Medulla oblongata (tissue), 1 donor: ENCODE data around the gene COL24A1.
"Not testable (repeated sequence)": the region's sequence is repeated elsewhere in the genome, so short reads cannot be mapped to it uniquely, and the experiment has no call there.

Experiments used
- DNase-seq: peaks from one replicate; pipeline ENCODE4 v3.0.0-alpha.2; 2015; ENCODE audit errors: extremely low spot score

Gene COL24A1

DNA sequence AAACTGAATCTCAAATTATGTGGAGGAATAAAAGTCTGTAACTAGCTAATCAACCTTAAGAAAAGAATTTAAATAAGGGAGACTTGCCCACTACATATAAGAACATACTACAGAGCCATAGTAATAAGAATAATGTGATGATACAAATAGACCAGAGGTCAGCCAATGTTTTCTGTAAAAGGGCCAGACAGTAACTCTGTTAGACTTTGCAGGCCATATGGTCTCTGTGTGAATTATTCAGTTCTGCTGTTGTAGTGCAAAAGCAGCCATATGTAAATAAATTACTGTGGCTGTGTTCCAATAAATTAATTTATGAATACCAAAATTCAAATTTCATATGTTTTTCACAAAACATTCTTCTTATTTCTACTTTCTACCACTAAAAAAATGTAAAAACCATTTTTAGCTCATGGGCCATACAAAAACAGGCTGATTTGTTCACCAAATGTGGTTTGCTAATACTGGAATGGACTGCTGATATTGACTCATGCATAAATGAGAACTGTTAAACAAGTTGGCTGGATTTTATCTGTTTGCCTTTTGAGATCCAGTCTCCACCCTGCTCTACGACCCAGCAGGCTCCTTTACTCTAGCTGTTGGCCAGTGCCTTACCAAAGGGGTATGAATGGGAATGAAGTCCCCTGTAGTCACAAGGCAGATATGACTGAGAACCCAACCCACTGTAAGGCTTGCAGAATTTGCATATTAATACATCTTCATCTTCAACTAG, 350.2 kb downstream of the COL24A1 start:
- DNase-seq: no peak

DNA sequence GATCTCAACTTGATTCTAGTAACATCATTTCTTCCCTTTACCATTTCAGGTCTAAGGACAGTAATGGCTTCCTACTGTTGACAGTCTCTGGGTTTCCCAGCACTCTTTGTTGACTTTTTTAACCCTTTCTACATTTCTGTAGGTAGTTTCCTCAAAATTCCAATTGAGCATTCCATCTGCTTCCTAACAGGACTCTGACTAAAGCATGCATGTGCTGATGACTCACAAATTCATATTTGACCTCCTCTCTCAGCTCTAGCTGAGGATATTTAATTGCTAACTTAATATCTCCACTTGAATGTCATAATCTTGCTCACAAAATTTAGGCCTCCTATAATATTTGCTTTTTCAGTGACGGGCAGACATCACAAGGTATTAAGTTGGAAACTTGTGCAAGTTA, 355.1 kb downstream of the COL24A1 start:
- no peak for DNase-seq

DNA sequence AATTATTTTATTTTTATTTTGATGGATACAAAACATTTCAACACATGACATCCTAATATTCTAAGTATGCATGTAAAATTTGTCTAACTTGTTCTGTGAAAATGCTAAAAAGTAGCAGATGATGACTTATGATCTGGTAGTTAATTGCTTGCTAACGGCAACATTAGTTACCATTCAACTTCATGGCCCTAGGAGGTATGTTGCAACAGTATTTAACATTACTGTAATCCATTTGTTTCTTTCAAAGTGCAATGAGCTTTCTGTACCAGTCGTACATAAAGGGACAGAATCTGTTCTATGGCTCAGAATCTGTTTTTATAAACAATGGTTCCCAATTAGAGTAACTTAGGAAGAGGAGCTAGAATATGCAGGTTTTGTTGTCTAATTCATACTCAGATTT, 356.8 kb downstream of the COL24A1 start:
- no peak for DNase-seq

DNA sequence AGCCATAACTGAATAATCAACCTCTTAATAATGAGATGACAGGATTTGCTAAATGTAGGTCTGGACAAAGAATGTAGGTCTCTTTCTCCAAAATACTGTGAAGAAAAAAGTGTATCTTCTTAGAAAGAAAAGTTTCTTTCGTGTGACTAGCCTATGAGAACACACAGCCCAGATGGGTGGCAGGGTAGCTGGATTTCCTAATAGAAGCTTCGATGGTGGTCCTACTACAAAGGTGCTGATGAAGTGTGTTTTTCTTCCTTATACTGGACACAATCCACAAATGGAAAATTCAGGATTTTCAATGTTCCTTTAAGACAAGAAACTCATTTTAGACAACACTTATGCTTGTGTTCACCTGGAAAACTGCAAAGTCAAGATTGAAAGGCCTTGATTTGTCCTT, 358.2 kb downstream of the COL24A1 start:
- no peak for DNase-seq

DNA sequence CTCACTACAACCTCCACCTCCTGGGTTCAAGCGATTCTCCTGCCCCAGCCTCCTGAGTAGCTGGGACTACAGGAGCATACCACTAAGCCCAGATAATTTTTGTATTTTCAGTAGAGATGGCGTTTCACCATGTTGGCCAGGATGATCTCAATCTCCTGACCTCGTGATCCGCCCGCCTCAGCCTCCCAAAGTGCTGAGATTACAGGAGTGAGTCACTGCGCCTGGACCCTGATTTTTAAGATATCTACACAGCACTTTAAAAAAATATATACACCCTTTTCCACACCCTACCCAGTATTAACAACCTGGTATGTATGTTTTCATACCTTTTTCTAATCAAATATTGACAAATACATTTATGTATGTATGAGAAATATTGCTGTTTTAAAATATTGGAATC, 379.6 kb downstream of the COL24A1 start:
- DNase-seq: not testable (repeated sequence)

DNA sequence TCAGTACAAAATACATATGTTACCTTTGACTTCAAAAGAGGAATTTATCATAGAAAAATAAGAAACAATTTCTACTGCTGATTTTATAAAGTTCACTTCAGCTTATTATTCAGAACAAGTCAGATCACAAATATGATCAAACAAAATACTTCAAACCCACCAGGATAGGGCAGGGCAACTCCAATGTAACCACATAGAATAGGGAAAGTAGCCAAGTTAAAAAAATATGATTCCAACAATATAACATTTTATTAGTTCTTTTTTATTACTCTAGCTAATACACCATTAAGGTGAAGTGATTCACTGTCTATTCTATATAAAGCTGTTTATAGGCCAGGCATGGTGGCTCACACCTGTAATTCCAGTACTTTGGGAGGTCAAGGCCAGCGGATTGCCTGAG, 393.8 kb downstream of the COL24A1 start:
- DNase-seq: no peak

DNA sequence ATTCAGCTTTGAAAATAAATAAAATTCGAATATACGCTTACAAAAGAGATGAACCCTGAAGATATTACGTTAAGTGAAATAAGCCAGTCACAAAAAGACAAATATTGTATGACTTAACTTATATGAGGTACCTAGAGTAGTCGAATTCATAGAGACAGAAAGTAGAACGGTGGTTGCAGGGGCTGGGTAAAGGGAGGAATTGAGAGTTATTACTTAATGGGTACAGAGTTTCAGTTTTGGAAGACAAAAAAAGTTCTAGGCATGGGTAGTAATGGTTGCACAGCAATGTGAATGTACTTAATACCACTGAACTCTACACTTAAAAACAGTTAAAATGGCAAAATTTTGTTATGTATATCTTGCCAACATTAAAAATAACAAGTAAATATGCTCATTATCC, 399.7 kb downstream of the COL24A1 start:
- no peak for DNase-seq

DNA sequence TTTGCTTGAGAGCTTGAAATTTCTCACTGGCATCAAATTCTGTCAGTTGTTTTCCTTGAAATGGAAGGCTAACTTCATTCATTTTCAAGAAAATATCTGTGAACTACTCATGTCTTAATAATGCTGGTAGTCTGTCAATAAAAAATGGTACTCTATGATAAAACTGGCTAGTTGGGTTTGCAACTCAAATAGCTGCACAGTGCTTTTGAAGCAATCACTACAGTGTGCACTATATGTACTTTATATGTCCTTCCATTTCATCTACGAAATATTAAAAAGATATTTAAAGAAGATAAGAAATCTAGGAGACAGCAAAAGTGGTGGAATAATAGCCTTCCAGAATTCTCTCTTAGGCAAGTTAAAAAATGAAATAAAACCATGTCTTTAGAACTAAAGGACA, 408.5 kb downstream of the COL24A1 start:
- no peak for DNase-seq

DNA sequence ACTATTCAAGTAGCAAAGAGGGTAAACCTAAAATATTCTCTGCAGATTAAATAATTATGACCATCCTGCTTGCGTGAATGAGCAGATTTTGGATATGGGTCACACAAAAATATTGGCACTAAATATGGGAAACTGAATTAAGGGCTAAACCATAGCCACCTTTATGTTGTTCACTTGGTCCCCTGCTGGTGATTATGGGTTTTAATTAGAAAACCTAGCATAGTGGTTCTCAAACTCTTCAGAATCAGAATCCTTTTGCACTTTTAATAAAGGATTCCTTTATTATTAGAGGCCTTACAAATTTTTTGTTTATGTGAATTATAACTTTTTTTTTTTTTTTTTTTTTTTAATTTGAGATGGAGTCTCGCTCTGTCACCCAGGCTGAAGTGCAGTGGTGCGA, 409.8 kb downstream of the COL24A1 start:
- DNase-seq: no peak

DNA sequence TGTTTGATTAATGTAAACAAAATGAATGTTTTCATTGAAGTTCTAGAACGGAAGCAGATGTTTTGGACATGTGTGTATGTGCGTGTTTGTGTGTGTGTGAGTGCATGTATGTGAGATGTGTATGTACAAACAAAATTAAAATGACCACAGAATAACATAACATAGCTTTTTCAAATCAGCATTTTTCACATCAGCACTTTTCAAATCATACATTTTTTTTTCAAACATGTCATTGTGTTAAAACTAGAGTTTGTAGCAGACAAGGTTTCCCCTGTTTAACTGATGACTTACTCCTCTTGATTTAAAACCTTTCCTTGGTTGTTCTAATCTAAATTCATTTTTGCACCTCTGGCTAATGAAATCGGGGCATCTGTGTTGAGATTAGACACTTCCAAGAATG, 412.8 kb downstream of the COL24A1 start:
- no peak for DNase-seq

DNA sequence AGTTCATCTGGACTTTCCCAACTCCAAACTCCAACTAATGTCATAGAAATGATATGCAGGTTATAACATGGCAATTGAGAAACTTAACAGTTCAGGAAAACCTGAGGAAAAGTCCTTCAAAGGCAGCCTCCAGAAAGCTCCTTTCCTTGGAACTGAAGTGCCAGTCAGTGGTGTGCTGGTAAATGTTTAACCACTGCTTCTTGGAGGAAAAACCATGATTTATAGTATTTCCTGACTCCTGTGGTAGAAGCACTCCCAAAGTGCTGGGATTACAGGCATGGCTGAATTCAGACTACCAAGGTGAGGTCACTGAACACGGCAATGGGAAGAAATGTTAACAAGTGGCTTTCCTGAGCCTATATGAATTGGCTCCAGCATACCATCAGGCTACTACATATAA, 421.6 kb downstream of the COL24A1 start:
- no peak for DNase-seq

DNA sequence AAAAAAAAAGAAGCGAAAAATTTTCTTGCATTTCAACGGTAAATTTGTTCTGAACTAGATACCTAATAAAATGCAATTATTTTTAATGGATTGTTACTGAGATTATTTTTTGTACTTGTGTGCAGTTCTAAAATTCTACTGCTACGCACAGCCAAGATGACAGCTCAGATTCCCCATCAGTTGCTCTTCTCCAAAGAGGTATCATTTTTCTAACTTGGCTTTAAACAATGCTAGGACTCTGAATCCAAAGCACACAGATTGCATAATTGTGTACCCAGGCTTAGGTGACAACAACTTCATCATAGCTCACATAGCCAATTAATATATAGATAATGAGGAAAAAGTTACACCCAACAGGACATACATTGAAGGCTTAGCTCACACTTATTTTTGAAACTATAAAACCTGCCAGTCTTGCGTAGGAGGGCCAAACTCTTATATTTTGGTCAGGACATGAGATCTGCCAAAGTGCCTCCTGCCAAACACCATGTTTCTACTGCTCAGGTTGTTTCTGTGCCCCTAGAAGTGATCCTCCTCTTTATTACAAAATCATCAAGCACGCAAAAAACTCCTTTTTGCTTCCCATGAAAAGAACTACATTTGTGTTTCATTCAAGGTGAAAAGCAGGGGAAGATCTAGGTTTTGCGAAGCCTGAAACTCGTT, 437.8 kb downstream of the COL24A1 start:
- DNase-seq: no peak

DNA sequence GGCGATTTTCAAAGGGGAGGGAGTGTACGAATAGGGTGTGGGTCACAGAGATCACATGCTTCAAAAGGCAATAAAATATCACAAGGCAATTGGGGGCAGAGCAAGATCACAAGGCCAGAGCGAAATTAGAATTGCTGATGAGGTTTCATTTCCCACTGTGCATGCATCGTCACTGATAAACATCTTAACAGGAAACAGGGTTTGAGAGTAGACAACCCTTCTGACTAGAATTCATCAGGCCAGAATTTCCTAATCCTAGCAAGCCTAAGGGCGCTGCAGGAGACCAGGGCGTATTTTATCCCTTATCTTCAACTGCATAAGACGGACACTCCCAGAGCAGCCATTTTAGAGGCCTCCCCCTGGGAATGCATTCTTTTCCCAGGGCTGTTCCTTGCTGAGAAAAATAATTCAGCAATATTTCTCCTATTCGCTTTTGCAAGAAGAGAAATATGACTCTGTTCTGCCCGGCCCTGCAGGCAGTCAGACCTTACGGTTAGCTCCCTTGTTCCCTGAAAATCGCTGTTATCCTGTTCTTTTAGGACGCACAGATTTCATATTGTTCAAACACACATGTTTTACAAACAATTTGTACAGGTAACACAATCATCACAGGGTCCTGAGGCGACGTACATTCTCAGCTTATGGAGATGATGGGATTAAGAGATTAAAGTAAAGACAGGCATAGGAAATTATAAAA, 442.0 kb downstream of the COL24A1 start:
- not testable (repeated sequence) for DNase-seq

DNA sequence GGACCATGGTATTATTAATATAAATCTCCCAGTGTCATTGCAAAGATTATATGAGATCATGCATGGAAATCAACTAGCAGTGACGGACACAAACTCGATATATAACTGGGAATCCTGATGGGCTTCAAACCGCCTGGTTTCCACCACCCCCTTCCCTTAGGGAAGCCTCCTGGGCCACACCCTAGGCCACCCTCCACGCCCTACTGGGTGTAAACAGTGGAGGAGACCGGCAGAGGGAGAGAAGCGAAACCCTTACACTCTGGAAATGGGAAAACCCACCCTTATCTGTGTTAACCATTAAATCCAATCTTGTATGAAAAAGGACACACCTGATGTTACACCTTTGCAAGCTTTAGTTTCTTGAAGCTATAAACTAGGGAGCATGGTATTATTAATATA, 447.7 kb downstream of the COL24A1 start:
- DNase-seq: no peak

DNA sequence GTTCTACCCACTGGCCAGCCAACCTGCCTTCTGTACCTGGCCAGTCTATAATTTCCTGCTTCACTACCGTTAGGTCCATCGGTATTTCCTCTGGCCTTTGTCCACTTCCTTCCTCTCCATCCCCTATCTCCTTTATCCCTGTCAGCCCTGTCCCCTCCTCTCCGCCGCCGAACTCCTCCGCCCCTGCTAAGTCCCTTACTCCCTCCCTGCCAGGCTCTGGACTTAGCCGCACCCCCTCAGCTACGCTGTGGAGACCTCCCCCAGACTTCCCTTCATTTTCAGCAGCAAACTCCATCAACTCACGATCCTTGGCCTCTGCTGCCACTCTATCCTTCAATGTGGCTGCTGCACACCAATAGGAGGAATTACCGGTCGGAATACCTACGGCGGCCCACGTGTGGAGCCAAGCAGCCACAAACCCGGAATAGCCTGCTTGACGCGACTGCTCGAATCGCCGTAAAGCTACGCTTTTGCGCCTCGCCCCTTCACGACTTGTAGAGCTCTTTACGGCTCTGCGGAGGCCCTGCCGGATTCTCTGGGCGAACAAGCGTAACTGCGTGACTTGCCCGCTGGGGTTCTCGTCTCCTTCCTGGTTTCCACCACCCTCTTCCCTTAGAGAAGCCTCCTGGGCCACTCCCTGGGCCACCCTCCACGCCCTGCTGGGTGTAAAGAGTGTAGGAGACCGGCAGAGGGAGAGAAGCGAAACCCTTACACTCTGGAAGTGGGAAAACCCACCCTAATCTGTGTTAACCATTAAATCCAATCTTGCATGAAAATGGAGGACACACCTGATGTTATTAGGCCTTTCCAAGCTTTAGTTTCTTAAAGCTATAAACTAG, 448.4 kb downstream of the COL24A1 start, which contains the start of gene ZNHIT6:
Gene ZNHIT6, minus strand, starts transcription at position 444 of the 839 bp plus-strand sequence. Its CDS starts 149 bp downstream, at position 295.
- peak; percentile 88 for DNase-seq

DNA sequence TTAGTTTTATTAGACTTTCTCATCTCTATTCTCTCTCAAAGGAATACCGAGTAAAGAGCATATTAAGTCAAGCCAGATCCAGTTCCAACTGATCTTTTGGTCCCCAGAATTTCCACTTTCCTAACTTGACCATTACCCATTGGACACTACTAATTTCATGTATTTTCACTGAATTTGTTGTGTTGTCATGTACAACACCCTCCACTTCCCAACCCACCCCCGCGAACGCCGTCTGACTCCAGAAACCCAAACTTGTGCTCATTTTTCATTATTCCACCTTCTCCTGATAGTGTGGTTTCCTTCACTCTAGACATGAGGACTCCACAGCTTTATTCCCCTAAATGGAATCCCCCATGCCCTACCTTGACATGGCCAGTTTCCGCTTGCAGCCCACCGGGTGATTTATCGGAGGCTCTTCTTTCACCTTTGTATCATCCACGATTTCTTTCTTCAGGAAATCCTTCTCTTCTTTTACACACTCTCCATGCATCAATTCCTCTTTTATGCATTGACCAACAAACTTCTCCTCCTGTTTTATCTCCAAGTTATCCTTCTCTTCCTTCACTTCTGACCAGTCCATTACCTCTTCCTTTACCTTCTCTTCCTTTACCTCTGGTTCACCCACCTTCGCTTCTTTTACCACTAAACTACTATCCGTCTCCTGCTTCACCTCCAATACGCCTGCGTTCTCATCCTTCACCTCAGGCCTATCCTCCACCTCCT, 449.1 kb downstream of the COL24A1 start:
- DNase-seq: no peak

DNA sequence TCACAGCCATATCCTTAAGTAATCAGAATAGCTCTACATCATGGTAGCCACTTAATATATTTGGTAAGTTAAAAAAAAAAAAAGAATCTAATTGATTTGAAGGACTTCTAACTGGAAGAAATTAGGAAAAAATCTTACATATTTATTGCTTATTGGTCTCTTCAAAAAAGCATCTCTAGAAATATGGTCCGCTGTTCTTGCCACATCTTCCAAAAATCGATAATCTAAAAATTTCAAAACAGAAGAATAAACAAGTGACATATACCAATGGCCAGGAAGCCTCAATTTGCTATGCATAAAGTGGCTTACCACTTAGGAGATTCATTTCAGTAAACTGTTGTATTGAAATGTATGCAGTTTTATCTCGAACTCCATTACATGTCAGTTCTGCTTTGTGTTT, 450.6 kb downstream of the COL24A1 start:
- DNase-seq: no peak

DNA sequence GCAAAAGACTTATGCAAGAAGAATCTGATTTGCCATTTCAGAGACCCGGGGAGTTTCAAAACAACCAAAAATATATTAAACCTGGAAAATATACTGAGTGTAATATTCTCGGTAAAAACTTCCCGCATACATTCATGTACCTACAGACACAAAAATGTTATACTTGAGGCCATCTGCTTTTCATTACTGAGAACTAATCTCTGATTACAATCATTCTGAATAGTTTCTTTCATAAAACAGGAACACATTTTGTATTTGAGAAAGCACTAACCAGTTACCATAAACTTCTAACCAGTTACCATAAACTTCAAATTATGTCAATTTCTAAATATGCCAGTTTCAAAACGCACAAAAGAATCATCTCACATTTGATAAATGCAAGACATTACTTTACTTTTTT, 456.1 kb downstream of the COL24A1 start:
- DNase-seq: no peak

DNA sequence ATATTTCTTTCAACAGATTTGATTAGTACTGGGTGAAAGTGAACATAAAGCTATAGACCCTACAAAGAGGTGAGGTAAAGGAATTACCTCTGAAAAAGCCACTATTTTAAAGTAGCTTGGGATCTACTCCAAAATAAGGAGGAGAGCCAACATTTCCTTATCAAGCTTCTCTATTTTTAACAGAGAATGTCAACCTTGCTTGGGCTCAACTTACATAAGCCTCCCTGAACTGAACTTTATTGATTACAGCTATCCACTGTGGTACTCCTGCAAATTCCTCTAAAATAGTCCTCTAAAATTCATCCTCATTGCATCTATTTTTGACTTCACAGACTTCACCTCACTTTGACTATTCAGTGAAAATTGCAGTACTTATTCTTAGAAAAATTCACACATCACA, 458.7 kb downstream of the COL24A1 start:
- DNase-seq: no peak

DNA sequence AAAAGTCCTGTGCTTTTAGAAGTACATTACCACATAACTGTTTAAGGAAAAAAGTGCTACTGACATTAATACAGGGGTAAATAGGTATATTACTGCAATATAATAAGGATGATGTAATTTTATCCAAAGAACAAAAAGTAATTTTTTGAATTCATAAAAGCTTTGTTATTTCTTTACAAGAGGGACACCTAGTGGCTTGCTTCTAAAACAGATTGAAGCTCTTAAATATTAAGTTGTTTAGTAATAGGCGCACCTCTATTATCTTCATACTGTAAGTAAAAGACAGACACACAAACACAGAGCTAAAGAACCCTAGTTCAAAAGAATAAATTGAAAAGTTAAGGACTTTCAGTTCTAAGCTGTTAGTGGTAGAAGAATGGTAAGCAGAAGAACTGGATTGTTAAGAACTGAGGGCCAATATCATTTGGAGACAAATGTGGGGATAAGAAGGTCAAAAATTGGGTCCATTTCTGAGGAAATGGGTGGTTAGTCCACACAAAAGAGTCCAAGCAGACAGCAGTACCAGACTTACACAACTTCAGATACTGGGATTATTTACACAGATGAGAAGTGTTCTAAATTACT, 463.8 kb downstream of the COL24A1 start:
- peak; percentile 29 for DNase-seq
